Effector memory CD4-positive, alpha-beta T cell (primary cell): ENCODE data around the gene EIF1AX.

Source experiments
- DNase-seq, 3 donors: peaks; one replicate each; pipeline ENCODE4 v3.0.0-alpha.2; 2020
- H3K27ac ChIP-seq: 2 replicates; pipeline ENCODE4 v1.7.0; 2013; ENCODE audit warnings: mild to moderate bottlenecking, low read length, moderate library complexity; ENCODE audit not compliant: insufficient read depth, poor library complexity, severe bottlenecking
- H3K27me3 ChIP-seq: replicated peaks from 2 replicates; pipeline ENCODE4 v1.7.0; 2013; ENCODE audit warnings: mild to moderate bottlenecking, low read length; ENCODE audit not compliant: insufficient read depth, control insufficient read depth, poor library complexity, severe bottlenecking
- H3K36me3 ChIP-seq: 2 replicates; pipeline ENCODE4 v1.7.0; 2013; ENCODE audit warnings: mild to moderate bottlenecking, low read length, moderate library complexity; ENCODE audit not compliant: control insufficient read depth, insufficient read depth
- H3K4me1 ChIP-seq: 2 replicates; pipeline ENCODE4 v1.7.0; 2013; ENCODE audit warnings: low read length, mild to moderate bottlenecking; ENCODE audit not compliant: control insufficient read depth, insufficient read depth, poor library complexity, severe bottlenecking
- H3K4me3 ChIP-seq: 2 replicates; pipeline ENCODE4 v1.7.0; 2013; ENCODE audit warnings: low read length, low read depth, mild to moderate bottlenecking; ENCODE audit not compliant: insufficient read depth, poor library complexity, severe bottlenecking
- H3K9me3 ChIP-seq: 2 replicates; pipeline ENCODE4 v1.7.0; 2013; ENCODE audit warnings: mild to moderate bottlenecking, low read length, moderate library complexity; ENCODE audit not compliant: control insufficient read depth

The EIF1AX gene

DNA sequence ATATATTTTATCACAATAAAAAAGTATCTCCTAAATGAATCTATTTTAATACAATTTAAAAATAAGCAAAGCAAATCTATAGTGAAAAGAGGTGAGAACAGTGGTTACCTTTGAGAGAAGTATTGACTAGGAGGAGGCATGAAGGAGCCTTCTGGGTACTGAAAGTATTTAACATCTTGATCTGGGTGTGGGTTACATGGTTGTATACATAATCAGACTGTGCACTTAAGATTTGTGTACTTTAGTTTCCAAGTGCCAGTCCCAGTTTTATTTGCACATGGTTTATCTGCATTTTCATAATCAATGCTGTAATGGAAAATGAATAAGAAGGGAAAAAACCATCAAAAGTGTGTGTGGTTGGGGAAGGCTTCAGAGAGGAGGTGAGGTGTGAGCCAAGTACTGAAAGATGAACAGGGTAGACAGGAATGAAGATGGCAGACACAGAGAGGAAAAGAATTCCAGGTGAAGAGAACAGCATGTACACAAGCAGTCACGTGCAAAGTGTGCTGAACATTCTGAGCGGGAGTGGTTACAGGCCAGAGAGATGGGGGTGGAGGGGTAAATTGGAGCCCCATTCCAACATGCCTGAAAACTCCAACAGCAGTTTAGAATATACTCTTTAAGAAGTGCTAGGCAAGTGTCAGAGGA, 39.6 kb downstream of the EIF1AX start:
- Histone ChIP-seq H3K27ac (no peak overlapping the region), H3K27me3 (no peaks in the 10 kb centered on the region), H3K36me3 (no peaks in the 10 kb centered on the region), H3K9me3 (no peaks in the 10 kb centered on the region), H3K4me3 (no peak overlapping the region), H3K4me1 (no peaks in the 10 kb centered on the region)
- no peak for DNase-seq

GRCh38 chrX:20091499-20091898, 50.1 kb downstream of the EIF1AX start:
- H3K27me3 ChIP-seq, result no peaks in the 10 kb centered on the region
- H3K9me3 ChIP-seq, result no peaks in the 10 kb centered on the region
- no peaks in the 10 kb centered on the region for H3K36me3 ChIP-seq

GRCh38 chrX:20089845-20090244, 51.8 kb downstream of the EIF1AX start:
- H3K9me3 ChIP-seq, result no peaks in the 10 kb centered on the region
- DNase-seq, result no peak
- H3K27me3 ChIP-seq, result no peaks in the 10 kb centered on the region
- H3K27ac ChIP-seq, result no peak overlapping the region
- no peaks in the 10 kb centered on the region for H3K36me3 ChIP-seq
- no peaks in the 10 kb centered on the region for H3K4me1 ChIP-seq
- H3K4me3 ChIP-seq, result no peak overlapping the region

More at GRCh38 chrX:20091499-20091898, 50.1 kb downstream of the EIF1AX start:
- no peak for DNase-seq
- Histone ChIP-seq H3K4me1 (no peaks in the 10 kb centered on the region), H3K27ac (no peak overlapping the region), H3K4me3 (no peak overlapping the region)

GRCh38 chrX:20080277-20080676, 61.4 kb downstream of the EIF1AX start:
- no peaks in the 10 kb centered on the region for H3K36me3 ChIP-seq
- H3K9me3 ChIP-seq, result no peaks in the 10 kb centered on the region
- H3K27ac ChIP-seq, result no peak overlapping the region
- H3K4me3 ChIP-seq, result no peak overlapping the region
- H3K4me1 ChIP-seq, result no peaks in the 10 kb centered on the region
- no peak for DNase-seq
- no peaks in the 10 kb centered on the region for H3K27me3 ChIP-seq
